ENCODE measurements around the gene SPTBN5. TPM values are rescaled to one million over a fixed set of nuclear protein-coding genes. Genes with fewer than 3 reads are reported as not detected.
A peak's percentile ranks its signal among the peaks of the same experiment; 100 is the strongest.

The SPTBN5 gene
- total RNA-seq, 1 experiment from 2014 or later: 0.64 TPM

- H3K4me3 Mint-ChIP-seq (ENCODE audit: low read depth, unreplicated experiment): no peak overlapping the region
- no peaks in the 10 kb centered on the region for H3K9me3 Mint-ChIP-seq (ENCODE audit: low read depth, unreplicated experiment)
- intact Hi-C loops (cut with micrococcal nuclease; ENCODE audit: unreplicated experiment): no loop called here
- peak overlapping the region; percentile 55 for H3K27ac Mint-ChIP-seq (ENCODE audit: unreplicated experiment)
- CTCF ChIA-PET: interaction anchor here (0.9 kb wide), 1 partner anchor 55 kb away, joined by 7 read pairs; the partner anchor contains the start of gene EHD4
- TF ChIP-seq CTCF (IDR thresholded peaks at IDR 0.05; ENCODE audit: unreplicated experiment): no peak
- BruUV-seq (replicated peaks): no TSS peak
- H3K4me1 Mint-ChIP-seq (ENCODE audit: low read depth, unreplicated experiment): peaks cover 14% of the 10 kb centered on the region
- peaks cover 21% of the 10 kb centered on the region for H3K36me3 Mint-ChIP-seq (ENCODE audit: insufficient read depth, unreplicated experiment)
- DNase-seq: peak; percentile 62
- H3K27me3 Mint-ChIP-seq (ENCODE audit: unreplicated experiment): no peaks in the 10 kb centered on the region
Observed at GRCh38 chr15:41917767-41918430, 24.0 kb upstream of the SPTBN5 start.

- no peaks in the 10 kb centered on the region for H3K9me3 Mint-ChIP-seq (ENCODE audit: low read depth, unreplicated experiment)
- peaks cover 8% of the 10 kb centered on the region for H3K4me1 Mint-ChIP-seq (ENCODE audit: low read depth, unreplicated experiment)
- no peak for TF ChIP-seq CTCF (IDR thresholded peaks at IDR 0.05; ENCODE audit: unreplicated experiment)
- no peak overlapping the region for H3K27ac Mint-ChIP-seq (ENCODE audit: unreplicated experiment)
- no TSS peak for BruUV-seq (replicated peaks)
- no peak overlapping the region for H3K4me3 Mint-ChIP-seq (ENCODE audit: low read depth, unreplicated experiment)
- peaks cover 21% of the 10 kb centered on the region for H3K36me3 Mint-ChIP-seq (ENCODE audit: insufficient read depth, unreplicated experiment)
- no peak for DNase-seq
- intact Hi-C loops (cut with micrococcal nuclease; ENCODE audit: unreplicated experiment): no loop called here
- no peaks in the 10 kb centered on the region for H3K27me3 Mint-ChIP-seq (ENCODE audit: unreplicated experiment)
- CTCF ChIA-PET: no interaction called here
Observed at GRCh38 chr15:41915255-41915994, 21.6 kb upstream of the SPTBN5 start.

GRCh38 chr15:41914411-41914810 lies 20.6 kb upstream of the SPTBN5 start:
- H3K9me3 Mint-ChIP-seq (ENCODE audit: low read depth, unreplicated experiment): no peaks in the 10 kb centered on the region
- H3K36me3 Mint-ChIP-seq (ENCODE audit: insufficient read depth, unreplicated experiment): peaks cover 21% of the 10 kb centered on the region
- H3K4me1 Mint-ChIP-seq (ENCODE audit: low read depth, unreplicated experiment): peaks cover 8% of the 10 kb centered on the region
- no peak overlapping the region for H3K27ac Mint-ChIP-seq (ENCODE audit: unreplicated experiment)
- BruUV-seq (replicated peaks): no TSS peak
- no peak for DNase-seq
- no peak overlapping the region for H3K4me3 Mint-ChIP-seq (ENCODE audit: low read depth, unreplicated experiment)
- no peaks in the 10 kb centered on the region for H3K27me3 Mint-ChIP-seq (ENCODE audit: unreplicated experiment)
- CTCF ChIA-PET: interaction anchor here (0.7 kb wide), 1 partner anchor 417 kb away, joined by 3 read pairs; no protein-coding TSS in a partner anchor
- TF ChIP-seq CTCF (IDR thresholded peaks at IDR 0.05; ENCODE audit: unreplicated experiment): no peak
- intact Hi-C loops (cut with micrococcal nuclease; ENCODE audit: unreplicated experiment): no loop called here

DNA sequence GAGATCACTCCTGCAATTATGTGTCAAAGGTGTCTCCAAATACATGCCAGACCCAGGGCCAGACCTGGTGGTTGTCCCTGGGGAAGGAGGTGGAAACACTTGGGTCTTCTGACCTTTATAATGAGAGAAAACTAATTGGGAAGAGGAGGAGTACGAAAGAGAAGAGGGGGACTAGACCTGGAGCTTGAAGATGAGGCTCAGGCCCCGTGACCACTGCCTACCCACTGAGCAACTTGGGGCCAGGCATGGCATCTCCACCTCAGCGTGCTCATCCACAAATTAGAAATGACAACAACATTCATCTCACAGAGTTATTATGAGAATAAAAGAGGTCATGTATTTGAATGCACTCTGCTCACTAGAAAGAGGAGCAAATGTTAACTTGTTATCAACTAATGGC lies 19.4 kb upstream of the SPTBN5 start:
- no peak for TF ChIP-seq CTCF (IDR thresholded peaks at IDR 0.05; ENCODE audit: unreplicated experiment)
- Mint-ChIP-seq H3K27ac (ENCODE audit: unreplicated experiment) (no peak overlapping the region), H3K4me1 (ENCODE audit: low read depth, unreplicated experiment) (peaks cover 8% of the 10 kb centered on the region), H3K27me3 (ENCODE audit: unreplicated experiment) (no peaks in the 10 kb centered on the region), H3K36me3 (ENCODE audit: insufficient read depth, unreplicated experiment) (peaks cover 18% of the 10 kb centered on the region), H3K9me3 (ENCODE audit: low read depth, unreplicated experiment) (no peaks in the 10 kb centered on the region), H3K4me3 (ENCODE audit: low read depth, unreplicated experiment) (no peak overlapping the region)
- DNase-seq: no peak
- intact Hi-C loops (cut with micrococcal nuclease; ENCODE audit: unreplicated experiment): no loop called here
- no TSS peak for BruUV-seq (replicated peaks)
- CTCF ChIA-PET: no interaction called here
